Hepatocyte (in vitro differentiated cells): Measurements from ENCODE around the gene TCF4. TPM values are rescaled to one million over a fixed set of nuclear protein-coding genes. Genes with fewer than 3 reads are reported as not detected.

Experiments
- DNase-seq: peaks from one replicate; pipeline ENCODE4 v3.0.0-alpha.2; 2016; ENCODE audit warnings: low spot score
- H2AFZ ChIP-seq: fragments of 200-600 bp; sonication (generic); 2 replicates; pipeline ENCODE4 v1.6.0; 2016; ENCODE audit warnings: antibody characterized with exemption, mild to moderate bottlenecking
- H3K27ac ChIP-seq: fragments of 200-600 bp; sonication (generic); 2 replicates; pipeline ENCODE4 v1.5.1; 2016; ENCODE audit warnings: mild to moderate bottlenecking
- H3K27me3 ChIP-seq: fragments of 200-600 bp; sonication (generic); 2 replicates; pipeline ENCODE4 v1.6.1; 2016
- H3K36me3 ChIP-seq: fragments of 200-600 bp; sonication (generic); replicated peaks from 2 replicates; pipeline ENCODE4 v1.5.1; 2016; ENCODE audit warnings: low read depth; ENCODE audit not compliant: insufficient read depth
- H3K4me1 ChIP-seq: fragments of 200-600 bp; sonication (generic); 2 replicates; pipeline ENCODE4 v1.5.1; 2016; ENCODE audit warnings: mild to moderate bottlenecking, moderate library complexity; ENCODE audit not compliant: insufficient read depth
- H3K4me2 ChIP-seq: fragments of 200-600 bp; sonication (generic); 2 replicates; pipeline ENCODE4 v1.6.0; 2016
- H3K4me3 ChIP-seq: fragments of 200-600 bp; sonication (generic); 2 replicates; pipeline ENCODE4 v1.5.1; 2016; ENCODE audit warnings: mild to moderate bottlenecking
- H3K79me2 ChIP-seq: fragments of 200-600 bp; sonication (generic); 2 replicates; pipeline ENCODE4 v1.6.0; 2017; ENCODE audit warnings: mild to moderate bottlenecking
- H3K9me2 ChIP-seq: fragments of 200-600 bp; sonication (generic); replicated peaks from 2 replicates; pipeline ENCODE4 v1.6.0; 2017; ENCODE audit warnings: mild to moderate bottlenecking; ENCODE audit not compliant: insufficient read depth
- H3K9me3 ChIP-seq: fragments of 200-600 bp; sonication (generic); 2 replicates; pipeline ENCODE4 v1.5.1; 2016; ENCODE audit warnings: low read depth, mild to moderate bottlenecking
- H4K20me1 ChIP-seq: fragments of 200-600 bp; sonication (generic); 2 replicates; pipeline ENCODE4 v1.6.0; 2016; ENCODE audit warnings: mild to moderate bottlenecking; ENCODE audit not compliant: insufficient read depth, poor library complexity, severe bottlenecking
- CTCF ChIP-seq: fragments of 200-600 bp; sonication (generic); IDR thresholded peaks from 2 replicates; pipeline ENCODE4 v1.5.1; 2016; ENCODE audit warnings: antibody characterized with exemption, mild to moderate bottlenecking; ENCODE audit not compliant: poor library complexity
- EZH2 ChIP-seq: fragments of 200-600 bp; sonication (generic); IDR thresholded peaks from 2 replicates; pipeline ENCODE4 v1.6.1; 2016; ENCODE audit warnings: antibody characterized with exemption, mild to moderate bottlenecking, borderline replicate concordance
- EZH2phosphoT487 ChIP-seq: fragments of 200-600 bp; sonication (generic); IDR thresholded peaks from one replicate; pipeline ENCODE4 v1.6.1; 2018; ENCODE audit warnings: antibody characterized with exemption, mild to moderate bottlenecking, low read depth, moderate library complexity; ENCODE audit not compliant: unreplicated experiment, severe bottlenecking
- WGBS: methylation state at CpG from one replicate; pipeline ENCODE4 v1.1.6; 2016; ENCODE audit warnings: low lambda C conversion rate; ENCODE audit errors: missing lambda C conversion rate; 5-methylcytosine and 5-hydroxymethylcytosine counted together
- polyA plus RNA-seq: library from polyadenylated mRNA; unstranded; fragments of >200 nt; fragmentation: Nextera tagmentation; extraction: Ambion mirVana; gene quantifications from 2 replicates; pipeline ENCODE4 v1.2.1, GENCODE V29; 2016
- total RNA-seq: library from RNA; depleted of rRNA; stranded (reverse); fragments of >200 nt; gene quantifications from 2 replicates; pipeline ENCODE4 v1.2.3, GENCODE V29; 2014

Gene TCF4
- total and polyA plus RNA-seq, 2 experiments from 2014 or later: 40.5 to 65.2 TPM

GRCh38 chr18:55328301-55328700 lies 259.7 kb downstream of the TCF4 start:
- Histone ChIP-seq H3K27ac (no peak overlapping the region), H3K4me1 (peaks cover 10% of the 10 kb centered on the region), H3K27me3 (no peaks in the 10 kb centered on the region), H4K20me1 (no peaks in the 10 kb centered on the region), H3K9me2 (no peaks in the 10 kb centered on the region), H3K4me3 (no peak overlapping the region), H3K79me2 (no peaks in the 10 kb centered on the region), H2AFZ (no peak overlapping the region), H3K4me2 (no peak overlapping the region), H3K9me3 (no peaks in the 10 kb centered on the region), H3K36me3 (no peaks in the 10 kb centered on the region)
- WGBS: 86% methylated on average over 4 of the region's 4 CpGs
- TF ChIP-seq EZH2phosphoT487 (no peak), CTCF (no peak), EZH2 (no peak)
- no peak for DNase-seq

GRCh38 chr18:55327454-55327853 lies 260.5 kb downstream of the TCF4 start:
- Histone ChIP-seq H3K79me2 (no peaks in the 10 kb centered on the region), H3K4me2 (no peak overlapping the region), H4K20me1 (no peaks in the 10 kb centered on the region), H3K36me3 (no peaks in the 10 kb centered on the region), H3K4me3 (no peak overlapping the region), H3K27me3 (no peaks in the 10 kb centered on the region), H3K27ac (no peak overlapping the region), H3K9me2 (no peaks in the 10 kb centered on the region), H3K9me3 (no peaks in the 10 kb centered on the region), H3K4me1 (peaks cover 19% of the 10 kb centered on the region), H2AFZ (no peak overlapping the region)
- WGBS: 81% methylated on average over 1 of the region's 1 CpG
- no peak for DNase-seq
- TF ChIP-seq CTCF (no peak), EZH2phosphoT487 (no peak), EZH2 (no peak)

- Histone ChIP-seq H3K9me2 (no peaks in the 10 kb centered on the region), H2AFZ (no peak overlapping the region), H3K27ac (no peak overlapping the region), H3K4me1 (peaks cover 19% of the 10 kb centered on the region), H3K27me3 (no peaks in the 10 kb centered on the region), H3K4me3 (no peak overlapping the region), H4K20me1 (no peaks in the 10 kb centered on the region), H3K36me3 (no peaks in the 10 kb centered on the region), H3K9me3 (no peaks in the 10 kb centered on the region), H3K79me2 (no peaks in the 10 kb centered on the region), H3K4me2 (no peak overlapping the region)
- TF ChIP-seq EZH2phosphoT487 (no peak), CTCF (no peak)
- DNase-seq: no peak
Observed at GRCh38 chr18:55326134-55326533, 261.9 kb downstream of the TCF4 start.

- no peak for DNase-seq
- Histone ChIP-seq H3K4me2 (peak overlapping the region; percentile 93), H3K4me3 (no peak overlapping the region), H3K27ac (peak overlapping the region; percentile 96), H3K4me1 (peaks cover 19% of the 10 kb centered on the region), H4K20me1 (no peaks in the 10 kb centered on the region), H3K27me3 (no peaks in the 10 kb centered on the region), H3K79me2 (peaks cover 15% of the 10 kb centered on the region), H3K36me3 (no peaks in the 10 kb centered on the region), H3K9me3 (no peaks in the 10 kb centered on the region), H3K9me2 (no peaks in the 10 kb centered on the region), H2AFZ (no peak overlapping the region)
- TF ChIP-seq EZH2phosphoT487 (no peak), EZH2 (no peak), CTCF (no peak)
- 65% methylated on average over 5 of the region's 5 CpGs for WGBS
Observed at GRCh38 chr18:55324166-55324565, 263.8 kb downstream of the TCF4 start.
